BJ (cell line): ENCODE data around the gene NKRF. TPM values are rescaled to one million over a fixed set of nuclear protein-coding genes. Genes with fewer than 3 reads are reported as not detected.
"Not testable (repeated sequence)": the region's sequence is repeated elsewhere in the genome, so short reads cannot be mapped to it uniquely, and the experiment has no call there.

Experiments
- CTCF ChIA-PET: fragments of 350-600 bp; formaldehyde crosslinking; extraction: SDS; loops from one replicate; lab custom pipeline; 2021; ENCODE audit warnings: antibody characterized with exemption, inconsistent platforms; lab: Yijun Ruan, JAX
- POLR2A ChIA-PET: fragments of 300-600 bp; sonication (Branson Sonifier 250); formaldehyde crosslinking; extraction: SDS; loops from one replicate; lab custom pipeline; 2021; ENCODE audit warnings: antibody characterized with exemption; lab: Charles Lee
- DNase-seq: peaks from one replicate; pipeline ENCODE4 v3.0.0-alpha.2; 2011; ENCODE audit warnings: low read depth
- H3K27me3 ChIP-seq: 2 replicates; pipeline ENCODE4 v1.6.0; 2011; ENCODE audit warnings: low read length; ENCODE audit not compliant: control insufficient read depth, insufficient read depth
- H3K36me3 ChIP-seq: 2 replicates; pipeline ENCODE4 v1.5.1; 2011; ENCODE audit warnings: low read length; ENCODE audit not compliant: control insufficient read depth, insufficient read depth
- H3K4me3 ChIP-seq: 2 replicates; pipeline ENCODE4 v1.5.1; 2011; ENCODE audit warnings: low read depth, mild to moderate bottlenecking, control low read depth, low read length
- CTCF ChIP-seq: IDR thresholded peaks from 2 replicates; pipeline ENCODE4 v1.5.1; 2011; ENCODE audit warnings: low read depth, mild to moderate bottlenecking, control low read depth, inconsistent platforms, low read length, moderate library complexity; ENCODE audit not compliant: insufficient read depth
- polyA plus RNA-seq: library from polyadenylated mRNA; depleted of rRNA; stranded (reverse); fragments of >200 nt; gene quantifications from 2 replicates; pipeline ENCODE4 v1.2.3, GENCODE V29; 2011

Gene NKRF
- polyA plus RNA-seq, 1 experiment, result 2.2 TPM

- H3K4me3 ChIP-seq, result no peak overlapping the region
- H3K36me3 ChIP-seq, result no peaks in the 10 kb centered on the region
- no peak for DNase-seq
- POLR2A ChIA-PET, result no interaction called here
- H3K27me3 ChIP-seq, result no peaks in the 10 kb centered on the region
- CTCF ChIA-PET, result no interaction called here
- no peak for TF ChIP-seq CTCF
Observed at GRCh38 chrX:119638725-119639471, 32.7 kb upstream of the NKRF start.

- DNase-seq, H3K36me3 ChIP-seq, CTCF ChIA-PET, H3K27me3 ChIP-seq, H3K4me3 ChIP-seq: not testable (repeated sequence)
- POLR2A ChIA-PET, result interaction anchor here (0.7 kb wide), 1 partner anchor 14 kb away, joined by 5 read pairs; no protein-coding TSS in a partner anchor
Observed at GRCh38 chrX:119637421-119637820, 31.2 kb upstream of the NKRF start.

- TF ChIP-seq CTCF, result no peak
- CTCF ChIA-PET, result no interaction called here
- H3K36me3 ChIP-seq, result no peaks in the 10 kb centered on the region
- POLR2A ChIA-PET, result no interaction called here
- H3K4me3 ChIP-seq, result no peak overlapping the region
- no peak for DNase-seq
- no peaks in the 10 kb centered on the region for H3K27me3 ChIP-seq
Observed at GRCh38 chrX:119636419-119636818, 30.2 kb upstream of the NKRF start.

- no peaks in the 10 kb centered on the region for H3K36me3 ChIP-seq
- ChIA-PET CTCF (no interaction called here), POLR2A (no interaction called here)
- no peak for DNase-seq
- no peak overlapping the region for H3K4me3 ChIP-seq
- no peaks in the 10 kb centered on the region for H3K27me3 ChIP-seq
- no peak for TF ChIP-seq CTCF
Observed at GRCh38 chrX:119635799-119636198, 29.6 kb upstream of the NKRF start.

GRCh38 chrX:119635179-119635578 lies 29.0 kb upstream of the NKRF start:
- ChIA-PET POLR2A (no interaction called here), CTCF (no interaction called here)
- H3K36me3 ChIP-seq, result no peaks in the 10 kb centered on the region
- no peak for DNase-seq
- H3K27me3 ChIP-seq, result no peaks in the 10 kb centered on the region
- H3K4me3 ChIP-seq, result no peak overlapping the region
- TF ChIP-seq CTCF, result no peak

GRCh38 chrX:119625843-119626242 lies 19.6 kb upstream of the NKRF start:
- Histone ChIP-seq H3K4me3 (no peak overlapping the region), H3K27me3 (no peaks in the 10 kb centered on the region), H3K36me3 (no peaks in the 10 kb centered on the region)
- no peak for TF ChIP-seq CTCF
- POLR2A ChIA-PET, result no interaction called here
- CTCF ChIA-PET, result interaction anchor here (1.2 kb wide), 1 partner anchor 106 kb away, joined by 4 read pairs; no protein-coding TSS in a partner anchor
- no peak for DNase-seq
